Activated CD8-positive, alpha-beta memory T cell treated with anti-CD3 and anti-CD28 coated beads for 24 hours (primary cell): Measurements from ENCODE around the gene AGR3.

Source experiments
- DNase-seq: peaks from one replicate; pipeline ENCODE4 v3.0.0-alpha.2; 2020

The AGR3 gene

GRCh38 chr7:16881844-16882243, at the start of gene AGR3:
Gene AGR3 (minus strand): TSS chr7:16881983. CDS start chr7:16878618, 3,365 bp downstream.
- no peak for DNase-seq

- DNase-seq = no peak
Observed at GRCh38 chr7:16930946-16931345, 49.2 kb upstream of the AGR3 start.

- DNase-seq = no peak
Observed at GRCh38 chr7:16929146-16929762, 47.5 kb upstream of the AGR3 start.

GRCh38 chr7:16926861-16927260, 45.1 kb upstream of the AGR3 start:
- DNase-seq = no peak

- no peak for DNase-seq
Observed at GRCh38 chr7:16926283-16926682, 44.5 kb upstream of the AGR3 start.

GRCh38 chr7:16925609-16926008, 43.8 kb upstream of the AGR3 start:
- DNase-seq = no peak

- no peak for DNase-seq
Observed at GRCh38 chr7:16923019-16923418, 41.2 kb upstream of the AGR3 start.

GRCh38 chr7:16921644-16922257, 40.0 kb upstream of the AGR3 start:
- DNase-seq = no peak

GRCh38 chr7:16921151-16921550, 39.4 kb upstream of the AGR3 start:
- no peak for DNase-seq

- DNase-seq = no peak
Observed at GRCh38 chr7:16919440-16919839, 37.7 kb upstream of the AGR3 start.

GRCh38 chr7:16918288-16918895, 36.6 kb upstream of the AGR3 start:
- no peak for DNase-seq

GRCh38 chr7:16916738-16917137, 35.0 kb upstream of the AGR3 start:
- DNase-seq = no peak

GRCh38 chr7:16916105-16916639, 34.4 kb upstream of the AGR3 start:
- no peak for DNase-seq

- DNase-seq = no peak
Observed at GRCh38 chr7:16915405-16915804, 33.6 kb upstream of the AGR3 start.

- DNase-seq = no peak
Observed at GRCh38 chr7:16914771-16915170, 33.0 kb upstream of the AGR3 start.

GRCh38 chr7:16913643-16914042, 31.9 kb upstream of the AGR3 start:
- no peak for DNase-seq

- DNase-seq = no peak
Observed at GRCh38 chr7:16912540-16912939, 30.8 kb upstream of the AGR3 start.

- DNase-seq = no peak
Observed at GRCh38 chr7:16908561-16908960, 26.8 kb upstream of the AGR3 start.

GRCh38 chr7:16905300-16906044, 23.7 kb upstream of the AGR3 start:
- no peak for DNase-seq

GRCh38 chr7:16904076-16904475, 22.3 kb upstream of the AGR3 start:
- no peak for DNase-seq

- no peak for DNase-seq
Observed at GRCh38 chr7:16900209-16900768, 18.5 kb upstream of the AGR3 start.

GRCh38 chr7:16891874-16892643, 10.3 kb upstream of the AGR3 start:
- DNase-seq = no peak
